ENCODE results near the gene SAMD4A. TPM values are rescaled to one million over a fixed set of nuclear protein-coding genes. Genes with fewer than 3 reads are reported as not detected.
"Not testable (repeated sequence)": the region's sequence is repeated elsewhere in the genome, so short reads cannot be mapped to it uniquely, and the experiment has no call there.

SAMD4A gene
- total RNA-seq, 1 donor from 2014 or later = 57.2 TPM

DNA sequence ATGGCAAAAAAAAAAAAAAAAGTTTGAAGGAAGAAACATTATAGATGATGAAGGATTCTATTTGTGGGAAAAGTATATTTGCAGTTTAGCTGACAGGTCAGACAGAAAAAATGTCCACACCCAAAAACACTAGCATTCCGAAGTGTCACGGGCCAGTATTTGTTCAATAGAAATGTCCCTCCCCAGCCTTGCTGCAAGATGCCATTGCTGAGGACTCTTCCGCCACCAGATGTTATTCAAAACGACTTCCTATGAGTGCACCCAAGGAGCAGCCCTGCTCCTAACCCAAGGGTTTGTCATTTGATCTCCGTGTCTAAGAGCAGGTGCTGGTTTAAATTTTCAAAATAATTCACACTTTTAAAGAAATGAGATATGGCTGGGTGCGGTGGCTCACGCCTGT lies 172.6 kb downstream of the SAMD4A start:
- DNase-seq = no peak

GRCh38 chr14:54742492-54743350 lies 175.8 kb downstream of the SAMD4A start:
- no peak for DNase-seq

- DNase-seq = no peak
Observed at GRCh38 chr14:54743382-54743781, 176.5 kb downstream of the SAMD4A start.

DNA sequence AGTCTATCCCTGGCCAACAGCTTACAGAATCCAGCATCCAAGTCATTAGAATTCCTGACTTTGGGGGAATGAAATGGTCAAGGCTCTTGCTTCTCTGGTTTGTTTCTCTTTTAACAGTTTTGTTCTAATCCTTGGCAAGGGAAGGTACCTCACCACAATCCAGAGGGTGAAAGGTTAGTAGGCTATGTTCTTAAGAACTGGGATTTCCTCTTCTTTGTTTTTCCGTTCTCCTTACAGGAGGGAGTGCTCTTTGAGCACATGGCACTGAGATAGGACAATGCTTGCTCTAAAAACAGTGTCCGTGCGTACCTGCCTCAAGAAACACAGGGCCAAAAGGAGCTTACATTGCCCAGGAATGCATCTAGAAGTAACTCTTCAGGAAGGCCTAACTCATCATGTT lies 179.1 kb downstream of the SAMD4A start:
- peak; percentile 36 for DNase-seq

GRCh38 chr14:54747616-54748015 lies 180.7 kb downstream of the SAMD4A start:
- no peak for DNase-seq

- no peak for DNase-seq
Observed at GRCh38 chr14:54749180-54749579, 182.3 kb downstream of the SAMD4A start.

GRCh38 chr14:54749727-54750126 lies 182.8 kb downstream of the SAMD4A start:
- DNase-seq = no peak

GRCh38 chr14:54752611-54753010 lies 185.7 kb downstream of the SAMD4A start:
- not testable (repeated sequence) for DNase-seq

- DNase-seq = not testable (repeated sequence)
Observed at GRCh38 chr14:54753396-54753795, 186.5 kb downstream of the SAMD4A start.

- DNase-seq = no peak
Observed at GRCh38 chr14:54754116-54754622, 187.2 kb downstream of the SAMD4A start.

- no peak for DNase-seq
Observed at GRCh38 chr14:54754623-54755386, 187.9 kb downstream of the SAMD4A start.

GRCh38 chr14:54756656-54757392 lies 189.9 kb downstream of the SAMD4A start:
- DNase-seq = peak; percentile 29

DNA sequence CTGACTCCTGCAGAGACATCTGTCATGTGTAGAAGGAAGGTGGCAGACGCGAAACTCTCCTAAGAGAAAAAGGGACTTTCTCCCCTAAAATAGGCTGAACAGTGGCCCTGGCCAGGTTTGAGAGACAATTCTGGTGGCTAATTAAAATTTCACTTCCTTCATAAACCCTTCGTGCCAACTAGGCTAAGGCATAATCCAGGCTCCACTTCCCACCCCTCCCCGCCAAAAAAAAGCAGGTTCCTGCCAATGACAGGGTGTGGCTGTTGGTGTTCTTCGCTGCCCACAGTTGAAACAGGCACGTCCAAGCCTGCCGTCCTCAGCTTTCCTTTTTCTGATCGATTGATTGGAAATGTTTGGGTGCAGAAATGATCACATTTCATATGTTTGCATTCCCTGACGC lies 191.1 kb downstream of the SAMD4A start:
- DNase-seq = no peak

- no peak for DNase-seq
Observed at GRCh38 chr14:54759982-54760585, 193.2 kb downstream of the SAMD4A start.

DNA sequence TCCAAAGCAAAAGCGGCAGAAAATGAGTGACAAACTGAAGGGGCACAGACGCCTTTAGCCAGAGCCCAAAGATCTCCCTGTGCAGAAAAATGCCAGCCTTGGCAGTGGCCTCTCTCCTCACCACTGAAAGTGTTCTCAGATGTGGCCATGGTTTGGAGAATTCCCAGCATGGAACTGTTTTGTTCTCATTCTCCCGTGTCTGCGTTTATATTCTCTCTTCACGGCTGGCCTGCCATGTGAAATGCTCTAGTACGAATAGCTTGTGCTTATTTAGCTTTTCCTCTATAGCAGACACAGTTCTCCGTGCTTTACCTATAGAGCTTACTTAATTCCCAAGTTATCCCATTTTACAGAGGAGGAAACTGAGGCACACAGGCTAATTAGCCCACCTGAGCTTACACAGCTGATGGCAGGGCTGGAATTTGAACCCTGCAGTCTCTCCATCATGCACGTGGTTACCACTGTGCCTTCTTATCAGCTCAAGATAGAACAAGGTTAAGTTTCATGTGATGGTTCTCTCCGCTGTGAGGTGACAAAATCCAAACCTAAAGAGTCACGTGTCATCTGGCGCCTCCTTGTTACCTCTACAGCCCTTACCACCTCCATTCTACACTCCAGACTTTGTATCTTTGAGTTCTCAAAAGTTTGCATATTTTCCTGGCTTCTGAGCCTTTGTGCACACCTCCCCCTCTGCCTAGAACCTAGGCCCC lies 194.1 kb downstream of the SAMD4A start:
- DNase-seq = no peak

- no peak for DNase-seq
Observed at GRCh38 chr14:54761835-54762234, 194.9 kb downstream of the SAMD4A start.

DNA sequence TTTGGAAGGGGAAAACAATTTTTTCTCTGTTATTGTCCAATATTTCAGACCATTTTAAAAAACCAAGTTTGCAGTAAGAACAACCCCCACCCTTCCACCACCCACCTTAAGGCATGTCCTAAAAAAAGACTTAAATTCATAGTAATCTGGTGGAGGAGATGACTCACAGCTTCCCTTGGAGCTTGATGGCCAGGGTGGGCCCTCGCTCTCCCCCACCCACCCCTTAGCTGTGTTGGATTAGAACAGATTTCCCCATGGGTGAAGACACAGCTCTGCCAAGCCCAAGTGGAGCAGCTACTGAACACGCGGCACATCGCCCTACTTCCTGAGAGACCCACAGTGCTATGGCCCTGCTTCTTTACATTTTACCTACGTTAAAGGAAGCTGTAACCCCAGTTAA lies 195.4 kb downstream of the SAMD4A start:
- DNase-seq = peak; percentile 59

DNA sequence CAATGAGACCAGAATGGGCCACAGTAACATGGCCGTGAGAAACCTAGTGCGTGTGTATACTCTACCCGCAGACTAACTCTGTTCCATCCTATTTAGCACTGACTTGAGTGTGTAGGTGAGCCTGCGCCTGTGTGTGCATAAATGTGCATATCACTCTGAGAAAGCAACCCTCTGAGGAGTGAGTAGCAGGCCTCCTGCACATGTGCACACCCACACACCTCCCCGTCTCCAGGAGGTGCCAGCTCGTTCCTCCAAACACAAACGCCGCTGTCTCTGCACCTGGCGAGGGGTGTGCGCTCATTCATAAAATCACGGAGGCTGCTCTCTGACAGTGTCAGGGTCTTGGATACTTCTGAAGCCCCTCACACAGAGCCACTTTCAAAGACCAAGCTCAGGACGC lies 196.8 kb downstream of the SAMD4A start:
- DNase-seq = no peak

- peak; percentile 29 for DNase-seq
Observed at GRCh38 chr14:54766276-54767138, 199.6 kb downstream of the SAMD4A start.

DNA sequence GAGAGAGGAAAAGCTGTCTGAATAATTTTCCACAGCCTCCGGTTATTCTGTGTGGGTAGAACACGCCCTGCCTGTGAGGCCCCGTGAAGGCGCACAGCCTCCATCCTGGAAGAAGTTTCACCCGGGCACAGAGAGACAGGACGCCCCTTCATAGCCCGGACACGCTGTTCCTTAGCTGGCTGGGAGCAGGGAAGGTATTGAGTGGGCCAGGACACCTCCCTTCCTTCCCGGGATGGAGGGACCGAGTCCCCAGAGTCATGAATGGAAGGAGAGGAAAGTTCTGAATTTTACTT lies 200.2 kb downstream of the SAMD4A start:
- DNase-seq = no peak

GRCh38 chr14:54767450-54767849 lies 200.5 kb downstream of the SAMD4A start:
- DNase-seq = no peak
